SHP77 (cell line): Measurements from ENCODE around the gene DHX30.
"Not testable (repeated sequence)": the region's sequence is repeated elsewhere in the genome, so short reads cannot be mapped to it uniquely, and the experiment has no call there.

Experiments
- DNase-seq, 2 experiments: peaks; one replicate each; lab custom pipeline; 2025; lab: John Stamatoyannopoulos, UW

Gene DHX30

GRCh38 chr3:47884603-47885002, 81.7 kb downstream of the DHX30 start:
- no peak for DNase-seq

- no peak for DNase-seq
These were observed 82.2 kb downstream of the DHX30 start for GRCh38 chr3:47885168-47885567.

DNA sequence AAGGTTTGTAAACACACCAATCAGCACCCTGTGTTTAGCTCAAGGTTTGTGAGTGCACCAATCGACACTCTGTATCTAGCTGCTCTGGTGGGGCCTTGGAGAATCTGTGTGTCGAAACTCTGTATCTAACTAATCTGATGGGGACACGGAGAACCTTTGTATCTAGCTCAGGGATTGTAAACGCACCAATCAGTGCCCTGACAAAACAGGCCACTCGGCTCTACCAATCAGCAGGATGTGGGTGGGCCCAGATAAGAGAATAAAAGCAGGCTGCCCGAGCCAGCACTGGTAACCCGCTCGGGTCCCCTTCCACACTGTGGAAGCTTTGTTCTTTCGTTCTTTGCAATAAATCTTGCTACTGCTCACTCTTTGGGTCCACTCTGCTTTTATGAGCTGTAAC, 85.1 kb downstream of the DHX30 start:
- not testable (repeated sequence) for DNase-seq

- no peak for DNase-seq
These were observed 86.2 kb downstream of the DHX30 start for GRCh38 chr3:47888986-47889757.

- DNase-seq = no peak
These were observed 87.3 kb downstream of the DHX30 start for GRCh38 chr3:47890126-47890827.

GRCh38 chr3:47890828-47891612, 88.1 kb downstream of the DHX30 start:
- DNase-seq = no peak

DNA sequence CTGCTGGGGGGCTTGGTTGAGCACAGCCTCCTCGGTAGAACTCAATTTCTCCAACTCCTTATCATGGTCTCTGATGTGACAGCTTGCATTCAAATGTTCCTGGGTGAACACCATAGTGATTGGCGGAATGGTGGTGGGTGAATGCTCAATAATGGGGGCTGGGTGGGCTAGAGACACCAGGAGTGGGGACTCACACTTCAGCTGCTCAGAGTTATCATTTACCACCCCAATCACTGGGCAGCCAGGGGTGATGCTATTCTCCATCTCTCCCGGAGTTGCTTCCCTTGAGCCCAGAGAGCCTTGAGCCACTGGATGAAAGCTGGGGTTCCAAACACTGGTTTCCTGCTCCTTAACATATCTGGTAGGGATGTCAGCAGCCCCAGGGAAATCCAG, 88.7 kb downstream of the DHX30 start:
- no peak for DNase-seq

DNA sequence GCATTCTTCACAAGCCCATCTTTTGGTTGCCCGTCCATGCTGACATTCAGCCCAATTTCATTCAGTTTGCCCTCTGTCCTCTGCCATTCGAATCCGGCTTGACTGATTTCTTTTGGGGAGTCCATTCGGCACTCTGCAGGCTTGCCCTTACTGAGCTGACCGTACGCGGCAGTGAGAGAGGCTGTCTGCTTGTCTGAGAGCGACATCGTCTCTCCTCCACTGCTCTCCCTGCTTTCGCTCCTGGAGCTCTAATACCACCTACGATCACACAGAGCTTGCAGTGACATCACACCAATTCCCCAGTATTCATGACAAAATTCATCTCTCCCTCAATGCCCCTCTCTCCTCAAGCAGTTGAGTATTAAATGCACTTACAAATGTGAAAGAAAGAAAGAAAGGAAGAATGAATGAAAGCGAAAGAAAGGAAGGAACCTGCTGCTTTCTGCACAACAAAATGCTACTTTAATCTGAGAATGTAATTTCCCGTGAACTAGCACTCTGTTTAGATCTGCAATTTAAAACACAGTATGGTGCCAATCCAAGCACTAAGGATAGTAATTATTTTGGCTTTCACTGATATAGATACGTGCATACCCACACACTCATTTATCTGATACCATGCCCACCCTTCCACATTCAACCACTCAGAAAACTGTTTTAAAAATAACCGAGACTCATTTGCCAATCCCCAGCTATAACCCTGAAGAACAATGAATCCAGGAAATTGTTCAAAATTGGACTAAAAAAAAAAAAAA, 89.5 kb downstream of the DHX30 start:
- no peak for DNase-seq

DNA sequence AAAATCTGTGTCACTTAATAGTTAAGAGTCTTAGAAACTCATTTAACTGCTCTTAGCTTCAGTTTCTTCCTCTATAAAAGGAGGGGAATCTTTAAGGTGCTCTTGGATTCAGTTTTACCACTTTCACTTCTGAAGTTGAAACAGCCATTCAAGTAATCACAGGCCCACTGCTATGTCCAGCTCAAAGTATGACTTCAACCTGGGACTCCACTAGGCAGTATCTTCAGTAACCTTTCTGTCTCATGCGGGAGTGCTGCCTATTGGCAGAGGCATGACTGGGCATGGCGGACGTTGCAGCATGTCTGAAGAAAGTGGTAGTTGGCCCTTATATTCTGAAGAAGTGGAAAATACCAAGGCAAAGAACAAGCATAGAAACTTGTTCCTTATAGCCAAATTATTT, 92.3 kb downstream of the DHX30 start:
- no peak for DNase-seq

DNA sequence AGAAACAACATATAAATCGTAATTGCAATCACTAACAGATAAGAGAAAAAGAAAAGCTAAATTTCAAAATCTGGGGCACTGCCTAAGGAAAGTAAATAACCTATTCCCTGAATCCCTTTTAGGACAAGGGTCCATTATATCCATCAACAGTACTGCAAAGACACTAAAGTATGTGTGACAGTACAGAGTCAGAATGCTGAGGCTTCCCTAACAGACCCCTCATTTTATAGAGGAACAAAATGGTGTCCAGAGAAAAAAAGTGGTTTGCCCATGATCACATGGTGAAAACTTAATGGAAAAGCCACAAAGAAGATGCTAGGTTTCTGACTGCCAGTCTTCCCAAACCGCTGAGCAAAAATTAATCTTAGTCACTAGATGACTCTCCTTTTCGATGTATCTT, 93.8 kb downstream of the DHX30 start:
- DNase-seq = no peak

DNA sequence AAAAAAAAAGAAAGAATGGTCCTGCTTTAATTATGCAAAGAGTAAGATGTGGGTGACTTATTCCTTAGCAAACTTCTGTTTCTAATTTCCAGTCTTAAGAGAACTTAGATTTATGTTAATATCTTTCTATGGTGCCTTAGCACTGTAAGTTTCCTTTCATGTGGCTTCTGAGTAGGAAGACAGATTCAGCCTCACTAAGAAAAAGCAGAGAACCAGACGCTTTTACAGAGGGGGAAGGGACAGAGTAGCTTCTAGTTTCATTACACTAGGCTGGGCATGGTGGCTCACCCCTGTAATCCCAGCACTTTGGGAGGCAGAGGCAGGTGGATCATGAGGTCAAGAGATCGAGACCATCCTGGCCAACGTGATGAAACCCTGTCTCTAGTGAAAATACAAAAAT, 95.0 kb downstream of the DHX30 start:
- DNase-seq = no peak

- DNase-seq = no peak
These were observed 96.7 kb downstream of the DHX30 start for GRCh38 chr3:47899495-47900108.
